GM13976 (cell line): ENCODE measurements around the gene MYH7B.

Source experiments
- DNase-seq: peaks from one replicate; pipeline ENCODE4 v3.0.0; 2012; ENCODE audit warnings: low spot score
- CTCF ChIP-seq: IDR thresholded peaks from 2 replicates; pipeline ENCODE4 v1.5.1; 2012; ENCODE audit warnings: borderline replicate concordance, mild to moderate bottlenecking; ENCODE audit not compliant: insufficient read depth; ENCODE audit errors: extremely low read depth, missing control alignments, control extremely low read depth
- in situ Hi-C: fragments of 300-500 bp; cut with MboI; formaldehyde crosslinking; loops from one replicate; pipeline ENCODE4 v1.12.0; 2022; ENCODE audit warnings: low sequenced_read_pairs, mixed read lengths, inconsistent platforms; ENCODE audit not compliant: unreplicated experiment

The MYH7B gene

GRCh38 chr20:34989118-34989517, 33.5 kb downstream of the MYH7B start:
- no peak for TF ChIP-seq CTCF
- in situ Hi-C loops: no loop called here

GRCh38 chr20:34989670-34990069, 34.0 kb downstream of the MYH7B start:
- DNase-seq: no peak
- TF ChIP-seq CTCF: no peak
- in situ Hi-C loops: no loop called here

More at GRCh38 chr20:34989118-34989517, 33.5 kb downstream of the MYH7B start:
- DNase-seq: no peak

GRCh38 chr20:34990231-34990630, 34.6 kb downstream of the MYH7B start:
- no peak for DNase-seq
- no peak for TF ChIP-seq CTCF
- in situ Hi-C loops: no loop called here

- TF ChIP-seq CTCF: no peak
- in situ Hi-C loops: no loop called here
- no peak for DNase-seq
Observed at GRCh38 chr20:34990661-34991214, 35.1 kb downstream of the MYH7B start.

- TF ChIP-seq CTCF: no peak
- in situ Hi-C loops: no loop called here
- no peak for DNase-seq
Observed at GRCh38 chr20:34992751-34993417, 37.2 kb downstream of the MYH7B start.

GRCh38 chr20:34993941-34994508, 38.4 kb downstream of the MYH7B start:
- no peak for DNase-seq
- in situ Hi-C loops: no loop called here
- no peak for TF ChIP-seq CTCF
